Transverse colon (tissue), 4 donors: ENCODE results near the gene PPP5C.

Experiments used
- EP300 ChIP-seq: sonication (generic); formaldehyde crosslinking; IDR thresholded peaks from one replicate; pipeline ENCODE4 v1.6.1; 2017; ENCODE audit warnings: antibody characterized with exemption, low read depth
- POLR2A ChIP-seq: fragments of 450-650 bp; IDR thresholded peaks from one replicate; pipeline ENCODE4 v1.6.1; 2016; ENCODE audit warnings: antibody characterized with exemption, mild to moderate bottlenecking, moderate library complexity
- POLR2AphosphoS5 ChIP-seq, 3 donors: sonication (generic); formaldehyde crosslinking; IDR thresholded peaks; one replicate each; pipeline ENCODE4 v1.6.1; 2016; ENCODE audit warnings: antibody characterized with exemption in 3 of 3
- TF ChIP-seq, protein P1 (sequence below), 5 experiments: fragments of 200-600 bp in 3 of 5; fragments of 450-650 bp in 2 of 5; sonication (generic) in 3 of 5; IDR thresholded peaks; 1 replicate in 2 of 5; 2 replicates in 3 of 5; pipeline ENCODE4 v1.5.1; 2016 to 2017; ENCODE audit warnings: antibody characterized with exemption in 5 of 5, inconsistent platforms in 3 of 5, mild to moderate bottlenecking in 2 of 5, moderate library complexity in 1 of 5

DNA sequence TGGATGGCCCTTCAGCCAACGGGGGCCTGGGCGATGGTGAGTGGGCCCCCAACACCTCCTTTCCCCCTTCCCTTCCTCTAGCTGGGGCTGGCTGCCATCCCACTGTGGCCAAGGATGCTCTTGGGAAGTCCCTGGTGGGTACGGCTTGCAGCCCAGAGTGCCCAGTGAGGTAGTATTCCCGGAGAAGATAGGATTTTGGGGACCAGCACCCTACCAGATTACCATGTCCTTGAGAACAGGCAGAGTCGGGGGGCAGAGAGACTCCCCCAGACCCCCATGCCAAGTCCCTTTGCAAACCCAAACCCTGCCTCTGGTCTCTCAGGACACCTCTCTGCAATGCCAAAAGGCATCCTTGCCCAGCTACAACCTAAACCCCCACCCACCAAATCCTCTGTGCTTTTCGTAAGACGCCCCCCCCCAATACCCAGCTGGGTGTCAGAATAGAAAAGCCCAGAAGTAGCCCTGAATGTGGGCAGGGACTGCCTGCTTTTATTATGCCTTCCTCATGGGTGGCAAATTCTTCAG lies 48.3 kb upstream of the PPP5C start:
- TF ChIP-seq POLR2A = no peak
- no peak for TF ChIP-seq POLR2AphosphoS5 (IDR thresholded peaks at IDR 0.05)
- TF ChIP-seq, protein P1, sequence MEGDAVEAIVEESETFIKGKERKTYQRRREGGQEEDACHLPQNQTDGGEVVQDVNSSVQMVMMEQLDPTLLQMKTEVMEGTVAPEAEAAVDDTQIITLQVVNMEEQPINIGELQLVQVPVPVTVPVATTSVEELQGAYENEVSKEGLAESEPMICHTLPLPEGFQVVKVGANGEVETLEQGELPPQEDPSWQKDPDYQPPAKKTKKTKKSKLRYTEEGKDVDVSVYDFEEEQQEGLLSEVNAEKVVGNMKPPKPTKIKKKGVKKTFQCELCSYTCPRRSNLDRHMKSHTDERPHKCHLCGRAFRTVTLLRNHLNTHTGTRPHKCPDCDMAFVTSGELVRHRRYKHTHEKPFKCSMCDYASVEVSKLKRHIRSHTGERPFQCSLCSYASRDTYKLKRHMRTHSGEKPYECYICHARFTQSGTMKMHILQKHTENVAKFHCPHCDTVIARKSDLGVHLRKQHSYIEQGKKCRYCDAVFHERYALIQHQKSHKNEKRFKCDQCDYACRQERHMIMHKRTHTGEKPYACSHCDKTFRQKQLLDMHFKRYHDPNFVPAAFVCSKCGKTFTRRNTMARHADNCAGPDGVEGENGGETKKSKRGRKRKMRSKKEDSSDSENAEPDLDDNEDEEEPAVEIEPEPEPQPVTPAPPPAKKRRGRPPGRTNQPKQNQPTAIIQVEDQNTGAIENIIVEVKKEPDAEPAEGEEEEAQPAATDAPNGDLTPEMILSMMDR (IDR thresholded peaks at IDR 0.05) = no peak
- no peak for TF ChIP-seq EP300
